Effector CD4-positive, alpha-beta T cell (primary cell): ENCODE results near the gene ACSF2.

ENCODE experiments used
- DNase-seq: peaks from one replicate; pipeline ENCODE4 v3.0.0-alpha.2; 2020

The ACSF2 gene

DNA sequence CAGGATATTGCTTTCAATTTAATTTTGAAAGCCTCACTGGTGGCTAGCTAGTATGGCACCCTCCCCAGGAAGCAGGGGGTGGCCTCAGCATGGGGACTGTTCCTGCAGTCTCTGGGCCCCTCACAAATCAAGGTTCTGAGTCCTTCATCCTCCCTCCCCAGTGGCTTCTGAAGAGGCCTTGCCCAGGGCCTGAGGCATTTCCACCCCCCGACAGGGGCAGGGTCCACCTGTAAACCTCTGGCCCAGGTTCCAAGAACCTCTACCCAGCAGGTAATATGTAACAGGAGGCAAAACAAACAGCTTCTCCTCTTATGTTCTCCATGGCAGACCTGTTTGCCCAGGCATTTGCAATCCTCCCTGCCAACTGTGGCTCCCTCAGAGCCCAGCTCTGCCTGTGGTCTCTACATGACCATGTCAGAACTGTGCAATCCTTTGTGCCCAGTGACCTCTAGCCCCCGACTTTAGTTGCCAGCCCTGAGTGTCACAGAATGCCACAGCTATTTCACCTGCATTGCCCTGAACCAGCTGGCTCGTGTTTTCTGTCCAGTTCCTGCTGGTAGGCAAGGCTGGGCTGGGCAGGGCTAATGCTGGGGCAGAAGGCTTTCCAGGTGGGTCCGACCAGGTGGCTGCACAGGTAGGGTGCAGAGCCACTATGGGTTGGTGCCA, 14.3 kb downstream of the ACSF2 start:
- no peak for DNase-seq

DNA sequence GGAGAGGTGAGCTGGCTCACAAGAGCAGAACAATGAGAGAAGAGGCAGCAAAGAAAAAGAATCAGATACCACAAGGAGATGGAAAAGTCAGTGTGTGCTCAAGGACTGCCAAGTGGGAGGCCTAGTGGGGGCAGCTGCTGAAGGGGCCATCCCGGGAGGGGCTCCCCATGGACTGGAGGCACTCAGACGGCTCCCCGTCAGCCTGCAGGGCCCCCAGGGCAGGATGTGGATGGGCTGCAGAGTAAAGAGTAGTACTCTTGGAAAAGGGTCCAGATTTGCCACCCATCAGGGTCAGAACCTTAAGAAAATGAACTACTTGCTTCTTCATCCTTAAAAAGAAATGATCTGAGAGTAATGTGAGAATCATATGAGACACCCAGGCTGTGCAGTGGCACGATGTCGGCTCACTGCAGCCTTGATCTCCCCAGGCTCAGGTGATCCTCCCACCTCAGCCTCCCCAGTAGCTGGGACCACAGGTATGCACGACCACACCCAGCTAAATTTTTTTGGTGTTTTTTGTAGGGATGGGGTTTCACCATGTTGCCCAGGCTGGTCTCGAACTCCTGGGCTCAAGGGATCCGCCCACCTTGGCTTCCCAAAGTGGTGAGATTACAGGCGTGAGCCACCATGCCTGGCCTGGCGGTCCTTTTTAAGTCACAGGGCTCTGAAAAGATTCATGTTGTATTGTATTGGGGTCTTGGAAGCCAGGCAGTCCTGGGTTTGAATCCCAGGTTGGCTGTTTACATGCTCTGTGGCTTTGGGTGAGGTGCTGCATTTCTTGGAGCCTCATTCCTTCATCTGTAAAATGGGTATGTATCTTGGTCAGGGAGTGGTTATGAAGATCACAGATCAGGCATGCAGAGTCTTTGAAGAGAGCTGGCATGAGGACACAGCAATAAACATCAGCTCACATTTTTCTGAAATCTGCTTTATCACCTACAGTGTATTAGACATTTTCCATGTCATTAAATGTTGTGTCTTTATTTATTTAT, 15.1 kb downstream of the ACSF2 start:
- no peak for DNase-seq

- DNase-seq = no peak
Measured at GRCh38 chr17:50443505-50443974, 17.5 kb downstream of the ACSF2 start.

GRCh38 chr17:50444841-50445715, 19.1 kb downstream of the ACSF2 start:
- DNase-seq = no peak

DNA sequence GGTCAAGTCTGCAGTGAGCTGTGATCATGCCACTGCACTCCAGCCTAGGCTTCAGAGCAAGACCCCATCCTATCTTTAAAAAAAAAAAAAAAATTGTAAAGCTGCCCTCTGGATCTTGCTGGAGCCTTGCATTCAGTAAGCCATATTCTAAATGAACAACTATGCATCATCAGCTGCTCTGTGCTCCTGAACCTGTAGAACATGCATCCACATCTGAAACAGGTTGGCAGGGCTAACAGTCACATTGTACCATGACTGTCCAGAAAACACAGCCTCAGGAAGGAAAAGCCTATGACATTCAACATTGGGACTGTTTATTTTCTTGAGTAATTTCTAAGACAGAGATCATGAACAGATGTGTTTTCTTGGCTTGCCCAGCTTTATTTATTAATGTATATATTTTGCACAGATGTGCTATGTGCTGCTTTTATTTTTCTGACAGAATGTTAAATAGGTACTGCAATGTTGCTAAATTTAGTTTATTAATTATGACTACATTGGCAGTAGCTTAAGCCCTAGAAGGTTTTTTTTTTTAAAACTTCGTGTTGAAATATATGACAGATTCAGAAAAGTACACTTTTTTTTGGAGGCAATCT, 19.8 kb downstream of the ACSF2 start:
- DNase-seq = no peak

DNA sequence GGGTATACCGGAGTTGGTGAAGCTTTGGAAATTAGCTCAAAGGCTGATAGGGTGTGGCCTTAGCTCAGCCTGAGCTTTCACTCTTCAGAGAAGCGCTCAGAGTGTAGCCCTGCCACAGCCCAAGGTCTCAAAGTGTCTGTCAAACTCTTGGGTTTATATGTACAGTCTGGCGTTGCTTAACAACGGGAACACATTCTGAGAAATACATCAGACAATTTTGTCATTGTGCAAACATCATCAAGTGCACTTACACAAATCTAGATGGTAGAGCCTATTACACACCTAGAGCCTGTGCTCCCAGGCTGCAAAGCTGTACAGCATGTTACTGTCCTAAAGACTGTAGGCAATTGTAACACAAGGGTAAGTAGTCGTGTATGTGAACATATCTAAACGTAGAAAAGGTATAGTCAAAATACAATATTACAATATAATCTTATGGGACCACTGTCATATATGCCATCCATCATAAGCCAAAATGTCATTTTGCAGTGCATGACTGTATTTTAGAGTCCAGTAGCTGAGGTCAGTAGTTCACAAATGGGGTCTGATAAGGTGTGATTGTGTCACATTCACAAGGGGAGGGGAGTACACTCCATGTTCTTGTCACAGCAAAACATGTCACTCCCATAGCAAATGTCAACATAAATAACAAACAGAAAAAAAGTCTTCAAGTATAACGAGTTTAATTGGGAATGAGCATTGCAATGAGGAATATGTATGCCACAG, 22.0 kb downstream of the ACSF2 start:
- DNase-seq = no peak

DNA sequence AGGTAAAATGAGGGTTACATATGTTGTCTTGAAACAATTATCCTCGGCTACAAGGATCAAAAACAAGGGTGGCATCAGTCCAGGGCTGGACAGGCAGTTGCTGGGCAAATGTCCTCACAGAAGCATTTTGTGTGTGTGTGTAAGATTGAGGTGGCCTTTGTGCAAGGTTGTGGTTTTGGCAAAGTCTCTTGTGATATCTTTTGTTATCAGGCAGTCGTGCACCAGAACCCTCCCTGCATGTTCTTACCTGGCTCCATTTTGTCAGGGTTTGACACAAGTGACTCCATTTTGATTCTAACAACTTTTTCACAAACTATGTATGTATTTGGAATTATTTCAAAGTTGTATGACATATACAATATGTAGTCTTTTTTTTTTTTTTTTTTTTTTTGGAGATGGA, 22.6 kb downstream of the ACSF2 start:
- DNase-seq = no peak

DNA sequence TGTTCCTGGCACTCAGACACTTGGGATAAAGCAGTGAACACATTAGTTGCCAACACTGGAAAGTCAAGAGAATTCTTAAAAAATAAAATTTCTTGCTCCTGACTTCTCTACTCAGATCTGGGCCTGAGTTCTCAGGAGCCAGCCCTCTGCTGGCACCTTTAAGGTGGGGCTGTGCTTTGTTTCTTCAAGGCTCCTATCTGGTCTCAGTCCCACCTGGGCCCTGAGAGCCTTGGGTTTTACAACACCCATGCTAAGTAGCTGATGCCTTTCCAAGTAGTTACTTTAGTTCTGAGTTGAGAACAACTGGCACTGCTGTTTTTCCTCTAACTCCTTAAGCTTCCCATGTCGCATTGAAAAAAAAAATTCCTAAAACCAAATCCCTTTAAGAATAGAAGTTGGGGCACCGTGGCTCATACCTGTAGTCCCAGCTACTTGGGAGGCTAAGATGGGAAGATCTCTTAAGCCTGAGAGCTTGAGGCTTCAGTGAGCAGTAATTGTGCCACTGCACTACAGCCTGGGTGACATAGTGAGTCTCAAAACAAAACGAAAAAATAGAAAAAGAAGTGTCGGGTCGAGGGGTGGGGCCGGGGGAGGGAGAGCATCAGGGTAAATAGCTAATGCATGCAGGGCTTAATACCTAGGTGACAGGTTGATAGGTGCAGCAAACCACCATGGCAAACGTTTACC, 26.1 kb downstream of the ACSF2 start:
- no peak for DNase-seq

DNA sequence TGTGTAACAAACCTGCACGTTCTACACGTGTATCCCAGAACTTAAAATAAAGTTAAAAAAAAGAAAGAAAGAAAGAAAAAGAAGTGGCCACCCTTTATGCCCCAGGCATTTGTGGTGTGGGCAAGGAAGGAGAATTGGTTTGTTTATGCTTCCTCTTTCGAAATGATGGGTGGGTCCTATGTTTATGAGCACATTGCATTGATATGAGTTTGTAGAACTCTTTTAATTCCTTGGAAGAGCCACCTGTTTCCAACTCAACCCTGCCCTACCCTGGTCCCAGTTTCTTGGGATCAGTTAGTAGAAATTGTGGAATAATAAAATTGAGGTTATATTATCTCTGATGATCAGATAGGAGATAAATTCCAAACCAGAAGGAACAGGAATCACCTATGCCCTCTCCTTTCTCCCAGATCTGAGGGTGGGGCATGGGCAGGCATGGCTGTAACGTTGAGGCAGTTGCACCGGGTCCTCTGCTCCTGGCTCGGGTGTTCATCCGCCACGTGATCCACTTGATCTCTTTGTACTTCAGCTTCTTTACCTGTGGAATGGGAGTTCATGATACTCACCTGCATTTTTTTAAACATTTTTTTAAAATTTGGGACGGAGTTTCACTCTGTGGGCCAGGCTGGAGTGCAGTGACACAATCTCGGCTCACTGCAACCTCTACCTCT, 26.7 kb downstream of the ACSF2 start:
- DNase-seq = no peak

- no peak for DNase-seq
Measured at GRCh38 chr17:50453901-50454300, 27.9 kb downstream of the ACSF2 start.

- DNase-seq = no peak
Measured at GRCh38 chr17:50457621-50458020, 31.6 kb downstream of the ACSF2 start.

DNA sequence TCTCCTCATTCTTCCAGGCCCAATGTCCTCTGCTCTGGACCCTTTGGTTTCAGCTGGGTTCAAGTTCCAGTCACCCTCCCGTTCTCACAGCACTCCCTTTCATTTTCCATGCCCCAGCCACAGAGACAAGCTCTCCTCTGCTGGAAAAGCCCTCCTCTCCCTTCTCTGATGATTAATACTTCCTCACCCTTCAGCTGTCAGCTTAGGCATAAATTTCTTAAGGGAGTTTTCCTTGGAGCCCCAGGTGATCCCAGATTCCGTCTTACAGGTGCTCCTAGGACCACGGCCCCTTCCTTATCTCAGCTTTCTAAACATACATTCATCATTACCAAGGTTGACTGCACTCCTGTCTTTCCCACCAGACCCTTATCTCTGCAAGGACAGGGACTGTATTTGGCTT, 32.3 kb downstream of the ACSF2 start:
- DNase-seq = no peak

- DNase-seq = no peak
Measured at GRCh38 chr17:50458701-50459676, 33.0 kb downstream of the ACSF2 start.

- no peak for DNase-seq
Measured at GRCh38 chr17:50459756-50460155, 33.7 kb downstream of the ACSF2 start.

- DNase-seq = no peak
Measured at GRCh38 chr17:50460831-50461526, 35.0 kb downstream of the ACSF2 start.

DNA sequence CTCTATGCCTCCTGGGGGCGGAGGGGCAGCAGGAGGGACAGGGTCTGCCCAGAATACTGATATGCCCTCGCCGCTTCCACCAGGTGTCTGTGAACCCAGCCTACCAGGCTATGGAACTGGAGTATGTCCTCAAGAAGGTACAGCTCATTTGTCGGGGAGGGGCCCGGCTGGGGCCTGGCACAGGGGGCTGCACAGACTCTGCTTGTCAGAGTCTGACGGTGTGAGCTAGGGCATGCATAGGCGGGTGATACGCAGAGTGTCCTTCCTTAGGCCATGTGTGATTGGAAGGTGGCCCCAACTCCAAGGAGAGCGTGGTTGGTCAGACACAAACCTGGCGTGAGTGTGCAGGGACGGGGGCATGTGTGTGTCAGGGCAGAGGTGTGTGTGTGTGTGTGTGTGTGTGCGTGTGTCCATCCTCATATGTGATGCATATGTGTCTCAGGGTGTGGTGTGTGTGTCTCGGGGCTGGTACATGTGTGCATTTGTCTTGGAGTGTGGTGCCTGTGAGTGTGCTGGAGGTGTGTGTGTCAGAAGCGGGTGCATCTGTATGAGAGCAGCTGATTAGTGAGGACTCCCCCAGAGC, 35.6 kb downstream of the ACSF2 start:
- no peak for DNase-seq

- no peak for DNase-seq
Measured at GRCh38 chr17:50462446-50462845, 36.4 kb downstream of the ACSF2 start.

GRCh38 chr17:50464121-50464520, 38.1 kb downstream of the ACSF2 start:
- DNase-seq = no peak
